ENCODE data around the gene SUGP1.
"Not testable (repeated sequence)": the region's sequence is repeated elsewhere in the genome, so short reads cannot be mapped to it uniquely, and the experiment has no call there.

Gene SUGP1

DNA sequence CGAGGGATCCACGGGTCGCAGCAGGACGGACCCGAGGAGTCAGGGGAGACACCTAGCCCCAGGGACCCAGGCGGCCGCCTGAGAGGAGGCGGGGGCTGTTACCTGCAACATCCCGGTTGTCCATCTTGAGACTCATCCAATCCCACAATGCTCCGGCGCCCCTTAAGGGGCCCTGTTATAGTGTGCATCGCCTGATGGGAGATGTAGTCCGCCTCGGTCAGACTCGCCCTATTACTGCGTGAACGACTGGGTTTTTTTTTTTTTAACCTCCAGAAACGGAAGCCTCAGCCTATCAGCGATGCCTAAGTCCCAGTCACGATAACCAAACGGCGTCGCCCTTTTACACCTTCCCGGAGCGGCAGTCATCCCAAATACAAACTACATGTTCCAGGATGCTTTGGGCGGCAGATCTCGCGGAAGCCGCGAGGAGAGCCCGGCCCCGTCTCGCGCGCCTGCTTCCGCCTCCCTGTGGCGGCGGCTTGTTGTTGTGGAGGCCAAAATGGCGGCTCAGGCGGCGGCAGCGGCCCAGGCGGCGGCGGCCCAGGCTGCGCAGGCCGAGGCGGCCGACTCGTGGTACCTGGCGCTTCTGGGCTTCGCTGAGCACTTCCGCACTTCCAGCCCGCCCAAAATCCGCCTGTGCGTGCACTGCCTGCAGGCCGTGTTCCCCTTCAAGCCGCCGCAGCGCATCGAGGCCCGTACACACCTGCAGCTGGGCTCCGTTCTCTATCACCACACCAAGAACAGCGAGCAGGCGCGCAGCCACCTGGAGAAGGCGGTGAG is at the start of gene SUGP1, which contains the start of gene MAU2:
TSS of gene SUGP1 (minus strand) at position 149 of the 780 bp plus-strand sequence. CDS start at position 136, 13 bp downstream.
TSS of gene MAU2 (plus strand) at position 469 of the 780 bp plus-strand sequence. CDS start at position 500, 31 bp downstream.
- DNase-seq (ENCODE audit: low read depth, low spot score): peak; percentile 82

- no peak for DNase-seq (ENCODE audit: low read depth, low spot score)
Observed at GRCh38 chr19:19368087-19368486, 47.8 kb upstream of the SUGP1 start.

GRCh38 chr19:19366434-19367396 is 46.4 kb upstream of the SUGP1 start:
- DNase-seq (ENCODE audit: low read depth, low spot score): peak; percentile 50

- no peak for DNase-seq (ENCODE audit: low read depth, low spot score)
Observed at GRCh38 chr19:19362075-19362474, 41.8 kb upstream of the SUGP1 start.

GRCh38 chr19:19361075-19361594 is 40.8 kb upstream of the SUGP1 start:
- peak; percentile 36 for DNase-seq (ENCODE audit: low read depth, low spot score)

- no peak for DNase-seq (ENCODE audit: low read depth, low spot score)
Observed at GRCh38 chr19:19356901-19357566, 36.7 kb upstream of the SUGP1 start.

DNA sequence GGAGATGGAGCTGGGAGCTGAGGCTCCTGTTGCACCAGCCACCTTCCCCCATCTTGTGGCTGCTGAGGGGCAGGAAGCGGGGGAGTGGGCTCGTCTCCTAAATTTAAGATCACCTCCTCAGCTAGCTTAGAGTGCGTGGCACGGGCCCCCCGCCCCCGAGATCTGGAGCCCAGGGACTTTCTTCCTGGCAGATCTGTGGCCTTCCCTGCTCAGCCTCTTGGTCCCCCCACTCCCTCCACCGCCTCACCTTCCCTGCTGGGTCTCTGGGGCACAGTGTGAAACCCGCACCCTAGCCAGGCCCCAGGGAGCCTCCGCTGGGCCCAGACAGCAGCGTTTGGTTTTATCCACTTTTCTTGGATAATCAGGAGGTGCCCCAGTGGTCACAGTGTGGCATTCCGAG is 36.2 kb upstream of the SUGP1 start:
- no peak for DNase-seq (ENCODE audit: low read depth, low spot score)

DNA sequence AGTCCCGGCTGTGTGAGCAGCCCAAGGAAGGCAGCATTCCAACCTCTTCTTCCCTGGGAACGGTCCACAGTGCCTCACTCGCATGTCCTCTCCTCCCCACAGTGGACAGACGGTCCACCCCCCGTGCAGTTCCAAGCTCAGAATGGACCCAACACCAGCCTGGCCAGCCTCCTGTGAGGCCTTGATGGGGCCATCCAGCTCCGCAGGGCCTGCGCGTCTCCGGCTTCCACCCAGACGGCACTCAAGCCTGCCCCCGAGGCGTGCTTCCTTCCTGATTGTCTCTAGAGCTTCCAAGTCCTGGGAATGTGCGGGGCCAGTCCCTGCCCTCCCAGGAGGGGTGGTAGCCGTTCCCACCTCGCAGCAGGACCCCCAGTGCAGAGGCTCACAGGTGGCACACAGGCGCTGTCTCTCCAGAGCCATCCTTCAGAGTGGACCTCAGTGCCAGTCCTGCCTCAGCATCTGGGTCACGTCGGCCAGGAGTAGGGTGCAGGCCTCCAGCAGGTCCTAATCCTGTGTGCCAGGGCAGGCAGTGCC is 35.4 kb upstream of the SUGP1 start:
- DNase-seq (ENCODE audit: low read depth, low spot score): no peak

- no peak for DNase-seq (ENCODE audit: low read depth, low spot score)
Observed at GRCh38 chr19:19354932-19355331, 34.6 kb upstream of the SUGP1 start.

GRCh38 chr19:19354007-19354406 is 33.7 kb upstream of the SUGP1 start:
- no peak for DNase-seq (ENCODE audit: low read depth, low spot score)

- DNase-seq (ENCODE audit: low read depth, low spot score): no peak
Observed at GRCh38 chr19:19352823-19353222, 32.5 kb upstream of the SUGP1 start.

DNA sequence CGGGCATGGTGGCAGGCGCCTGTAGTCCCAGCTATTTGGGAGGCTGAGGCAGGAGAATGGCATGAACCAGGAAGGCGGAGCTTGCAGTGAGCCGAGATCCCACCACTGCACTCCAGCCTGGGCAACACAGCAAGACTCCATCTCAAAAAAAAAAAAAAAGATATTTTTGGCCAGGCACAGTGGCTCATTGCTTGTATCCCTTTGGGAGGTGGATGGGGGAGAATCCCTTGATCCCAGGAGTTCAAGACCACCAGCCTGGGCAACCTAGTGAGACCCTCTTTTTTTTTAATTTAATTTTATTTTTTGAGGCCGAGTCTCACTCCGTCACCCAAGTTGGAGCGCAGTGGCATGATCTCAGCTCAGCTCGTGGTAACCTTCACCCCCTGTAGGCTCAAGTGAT is 30.4 kb upstream of the SUGP1 start:
- DNase-seq (ENCODE audit: low read depth, low spot score): not testable (repeated sequence)

GRCh38 chr19:19349365-19349764 is 29.1 kb upstream of the SUGP1 start:
- no peak for DNase-seq (ENCODE audit: low read depth, low spot score)

DNA sequence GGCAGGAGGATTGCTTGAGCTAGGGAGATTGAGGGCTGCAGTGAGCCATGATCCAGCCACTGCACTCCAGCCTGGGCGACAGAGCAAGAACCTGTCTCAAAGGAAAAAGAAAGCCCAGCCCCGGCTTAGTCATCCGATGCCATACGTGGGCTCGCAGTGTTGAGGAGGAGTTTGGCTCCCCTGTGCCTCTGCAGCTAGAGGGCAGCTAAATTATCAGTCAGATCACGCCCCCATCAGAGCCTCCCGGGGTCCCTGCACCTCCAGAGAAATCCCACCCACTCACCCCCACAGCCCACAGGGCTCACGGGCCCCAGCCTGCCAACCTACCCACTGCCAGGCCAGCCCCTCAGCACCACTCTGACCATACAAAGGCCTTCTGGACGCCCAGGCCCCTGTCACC is 28.0 kb upstream of the SUGP1 start:
- DNase-seq (ENCODE audit: low read depth, low spot score): no peak

- DNase-seq (ENCODE audit: low read depth, low spot score): no peak
Observed at GRCh38 chr19:19347401-19348110, 27.2 kb upstream of the SUGP1 start.

- DNase-seq (ENCODE audit: low read depth, low spot score): no peak
Observed at GRCh38 chr19:19345970-19346369, 25.7 kb upstream of the SUGP1 start.

DNA sequence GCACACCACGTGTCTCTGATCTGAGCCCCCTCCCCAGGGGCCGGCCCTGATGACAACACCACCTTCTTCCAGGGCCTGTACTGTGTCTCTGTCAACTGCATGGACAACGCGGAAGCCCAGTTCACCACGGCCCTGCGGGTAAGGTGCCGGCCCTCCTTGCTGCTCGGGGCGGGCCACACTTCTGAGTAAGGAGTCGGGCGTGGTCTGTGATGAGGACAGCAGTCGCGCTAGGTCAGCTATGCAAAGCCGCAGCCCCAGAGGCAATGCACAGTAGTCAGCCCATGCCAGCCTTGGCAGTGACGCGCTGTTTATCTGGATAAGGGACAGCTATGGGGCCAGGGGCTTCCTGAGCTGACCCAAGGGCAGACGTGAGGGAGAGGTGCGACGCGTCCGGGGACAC is 24.9 kb upstream of the SUGP1 start:
- no peak for DNase-seq (ENCODE audit: low read depth, low spot score)

DNA sequence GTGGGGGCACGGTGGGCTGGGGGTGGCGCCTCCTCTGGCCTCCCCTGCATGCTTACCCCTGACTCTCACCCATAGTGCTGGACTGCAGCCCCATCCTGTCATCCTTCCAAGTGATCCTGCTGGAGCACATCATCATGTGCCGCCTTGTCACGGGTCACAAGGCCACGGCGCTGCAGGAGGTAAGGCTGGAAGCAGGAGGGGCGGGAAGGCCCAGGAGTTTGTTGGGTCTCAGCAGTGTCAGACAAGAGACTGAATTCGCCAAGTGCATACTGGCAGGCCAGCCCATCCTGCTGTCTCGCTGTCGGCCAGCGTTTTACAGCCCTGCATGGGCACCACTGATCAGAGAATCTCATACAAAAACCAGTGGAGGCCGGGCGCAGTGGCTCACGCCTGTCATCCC is 23.5 kb upstream of the SUGP1 start:
- no peak for DNase-seq (ENCODE audit: low read depth, low spot score)

GRCh38 chr19:19343016-19343362 is 22.7 kb upstream of the SUGP1 start:
- no peak for DNase-seq (ENCODE audit: low read depth, low spot score)

DNA sequence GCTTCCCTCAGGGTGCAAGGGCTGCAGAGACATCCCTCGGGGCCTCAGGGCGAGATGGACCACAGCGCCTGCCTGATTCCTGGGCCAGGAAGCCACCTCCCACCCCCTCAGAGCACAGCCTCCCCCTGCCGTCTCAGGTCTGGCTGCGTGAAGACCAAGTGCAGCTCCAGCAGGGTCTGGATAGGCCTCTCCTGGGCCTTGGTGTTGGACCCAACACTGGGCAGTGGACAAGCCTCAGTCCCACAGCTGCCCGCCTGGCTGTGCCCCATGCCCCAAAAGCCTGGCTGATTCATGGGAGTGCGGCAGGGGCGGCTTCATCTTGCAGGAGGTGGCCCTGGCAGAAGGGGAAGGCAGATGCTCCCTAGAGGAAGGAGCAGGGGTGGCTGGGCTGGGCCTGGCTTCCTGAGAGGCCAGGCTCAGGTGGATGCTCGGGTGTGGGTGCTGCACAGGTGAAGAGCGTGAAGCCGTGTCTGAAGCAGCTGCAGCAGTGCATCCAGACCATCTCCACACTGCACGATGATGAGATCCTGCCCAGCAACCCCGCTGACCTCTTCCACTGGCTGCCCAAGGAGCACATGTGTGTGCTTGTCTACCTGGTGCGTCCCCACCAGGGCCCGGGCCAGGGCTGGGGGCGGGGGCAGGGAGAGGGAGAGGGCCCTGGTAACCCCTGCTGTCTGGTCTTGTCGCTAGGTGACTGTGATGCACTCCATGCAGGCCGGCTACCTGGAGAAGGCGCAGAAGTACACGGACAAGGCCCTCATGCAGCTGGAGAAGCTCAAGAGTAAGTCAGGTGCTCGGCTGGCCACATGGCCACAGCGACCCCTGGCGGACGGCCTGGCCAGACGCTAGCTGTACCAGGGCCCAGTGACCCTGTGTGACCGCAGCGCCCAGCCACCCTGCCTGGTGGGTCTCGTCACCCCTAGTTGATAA is 22.0 kb upstream of the SUGP1 start:
- no peak for DNase-seq (ENCODE audit: low read depth, low spot score)

Data from activated naive CD8-positive, alpha-beta T cell treated with anti-CD3 and anti-CD28 coated beads, Interleukin-2, amount 50 U/mL, for 16 hours (primary cell).